Hematopoietic multipotent progenitor cell treated with erythropoietin and hydrocortisone succinate and interleukin-3 and kit ligand, for 4 days (in vitro differentiated cells): ENCODE results near the gene POC1B.

Experiments
- DNase-seq: peaks from one replicate; pipeline ENCODE4 v3.0.0-alpha.2; 2015

The POC1B gene

DNA sequence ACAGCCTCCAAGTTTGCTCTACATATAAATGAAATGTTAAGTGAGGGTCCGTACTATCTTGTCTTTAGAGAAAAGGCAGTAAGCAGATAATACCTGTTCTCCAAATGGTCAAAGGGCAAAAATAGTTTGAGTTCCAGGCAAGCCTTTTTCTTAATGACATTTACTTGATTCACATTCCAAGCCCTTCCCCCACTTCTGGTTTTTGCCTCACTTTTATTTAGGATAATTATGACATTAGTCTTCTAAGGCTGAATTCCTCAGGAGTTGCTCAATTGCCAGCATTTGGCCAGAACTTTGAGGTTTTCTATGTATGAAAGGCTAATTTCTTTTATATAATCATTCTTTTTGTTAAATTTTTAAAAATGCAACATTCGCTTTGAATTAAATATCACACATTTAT lies 111.0 kb downstream of the POC1B start:
- DNase-seq: no peak

DNA sequence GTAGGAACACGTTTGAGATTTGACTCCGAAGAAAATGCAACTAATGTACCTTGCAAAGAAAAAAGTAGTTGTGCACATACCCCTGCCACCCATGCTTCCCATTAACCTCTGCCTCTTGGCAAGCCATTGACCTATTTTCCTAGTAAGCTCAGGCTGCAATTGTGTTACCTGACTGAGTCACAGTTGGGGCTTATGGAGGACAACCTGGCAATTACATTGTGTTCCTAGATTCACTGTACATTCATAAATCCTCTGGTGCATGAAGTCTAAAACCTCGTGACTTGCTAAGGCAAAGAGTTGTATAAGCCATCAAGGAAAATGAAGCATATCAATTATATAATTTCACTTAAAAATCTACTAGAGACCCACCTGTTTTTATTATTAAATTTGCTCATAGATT lies 111.5 kb downstream of the POC1B start:
- no peak for DNase-seq

DNA sequence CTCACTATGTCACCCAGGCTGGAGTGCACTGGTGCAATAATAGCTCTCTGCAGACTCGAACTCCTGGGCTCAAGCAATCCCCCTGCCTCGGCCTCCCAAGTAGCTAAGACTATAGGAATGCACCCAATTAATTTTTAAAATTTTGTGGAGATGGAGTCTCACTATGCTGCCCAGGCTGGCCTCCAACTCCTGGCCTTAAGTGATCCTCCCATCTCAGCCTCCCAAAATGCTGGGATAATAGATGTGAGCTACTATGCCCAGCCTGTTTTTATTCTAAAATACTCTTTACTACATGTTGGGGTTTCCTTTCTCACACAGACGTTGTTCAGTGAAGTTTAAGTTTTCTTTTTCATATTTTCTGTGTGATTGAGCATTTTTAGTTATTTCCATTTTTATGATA lies 112.6 kb downstream of the POC1B start:
- no peak for DNase-seq

DNA sequence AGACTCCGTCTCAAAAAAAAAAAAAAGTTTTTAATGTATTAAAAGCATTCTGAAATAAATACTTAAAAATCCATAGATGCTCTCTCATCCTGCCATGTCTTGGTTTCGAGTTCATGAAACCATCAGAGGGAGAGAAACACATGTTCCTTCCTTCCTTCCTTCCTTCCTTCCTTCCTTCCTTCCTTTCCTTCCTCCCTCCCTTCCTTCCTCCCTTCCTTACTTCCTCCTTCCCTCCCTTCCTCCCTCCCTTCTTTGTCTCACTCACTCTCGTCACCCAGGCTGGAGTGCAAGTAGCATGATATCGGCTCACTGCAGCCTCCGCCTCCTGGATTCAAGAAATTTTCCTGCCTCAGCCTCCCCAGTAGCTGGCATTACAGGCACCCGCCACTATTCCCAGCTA lies 113.2 kb downstream of the POC1B start:
- no peak for DNase-seq

DNA sequence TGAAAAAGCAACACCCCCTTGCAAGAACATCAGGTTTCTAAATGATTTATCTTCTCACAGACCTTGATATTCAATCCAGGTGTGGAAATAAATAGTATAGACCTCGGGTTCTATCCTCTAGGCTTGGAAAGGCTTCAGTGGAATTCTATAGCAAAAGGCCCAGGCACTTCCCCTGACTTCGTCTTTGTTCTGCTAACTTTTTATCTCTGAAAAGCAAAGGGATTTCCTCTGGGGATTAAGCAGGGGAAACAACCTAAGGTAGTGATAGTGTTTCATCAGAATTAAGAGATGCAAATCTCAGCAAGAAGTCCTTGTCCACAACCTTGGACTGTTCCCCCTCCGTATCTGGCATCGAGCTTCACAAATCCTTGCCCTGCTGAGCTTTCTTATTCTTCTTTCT lies 114.0 kb downstream of the POC1B start:
- DNase-seq: no peak

DNA sequence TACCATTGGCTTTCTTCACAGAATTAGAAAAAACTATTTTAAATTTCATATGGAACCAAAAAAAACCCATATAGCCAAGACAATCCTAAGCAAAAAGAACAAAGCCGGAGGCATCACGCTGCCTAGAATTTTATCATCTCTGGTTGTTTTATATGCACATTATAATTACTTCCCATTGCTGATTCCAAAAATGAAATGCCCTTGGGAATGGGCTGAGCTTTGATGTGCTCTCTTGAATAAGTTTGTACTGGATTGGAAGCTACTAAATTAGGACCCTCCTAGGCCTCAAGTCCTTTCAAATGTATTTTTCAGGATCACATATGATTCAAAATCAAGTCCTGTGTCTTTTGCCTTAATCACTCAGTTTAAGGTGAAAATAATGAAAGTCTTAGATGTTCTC lies 114.6 kb downstream of the POC1B start:
- no peak for DNase-seq

DNA sequence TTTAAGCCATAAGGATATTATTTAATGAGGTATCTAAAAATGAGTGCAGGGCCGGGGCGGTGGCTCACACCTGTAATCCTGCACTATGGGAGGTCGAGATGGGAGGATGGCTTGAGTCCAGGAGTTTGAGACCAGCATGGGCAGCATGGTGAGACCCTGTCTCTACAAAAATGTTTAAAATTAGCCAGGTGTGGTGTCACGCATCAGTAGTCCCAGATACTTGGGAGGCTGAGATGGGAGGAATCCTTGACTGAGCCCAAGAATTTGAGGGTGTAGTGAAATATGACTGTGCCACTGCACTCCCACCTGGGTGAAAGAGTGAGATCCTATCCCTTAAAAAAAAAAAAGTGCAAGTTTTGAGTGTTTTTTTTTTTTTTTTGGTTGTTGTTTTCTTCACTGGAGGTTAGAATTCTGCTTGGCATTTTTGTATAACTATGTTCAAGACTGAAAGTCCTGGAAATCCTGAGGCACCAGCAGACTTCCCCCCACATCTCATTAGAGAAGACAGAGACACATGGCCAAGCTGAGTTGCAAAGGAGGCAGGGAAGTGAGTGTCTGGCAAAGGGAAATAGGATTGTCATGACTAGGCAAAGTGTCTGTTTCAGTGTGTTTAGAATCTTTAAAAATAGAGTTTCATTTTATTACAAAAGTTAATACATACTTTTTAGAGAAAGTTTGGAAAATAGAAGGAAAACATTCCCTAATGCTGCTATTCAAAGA lies 120.1 kb downstream of the POC1B start:
- DNase-seq: no peak

DNA sequence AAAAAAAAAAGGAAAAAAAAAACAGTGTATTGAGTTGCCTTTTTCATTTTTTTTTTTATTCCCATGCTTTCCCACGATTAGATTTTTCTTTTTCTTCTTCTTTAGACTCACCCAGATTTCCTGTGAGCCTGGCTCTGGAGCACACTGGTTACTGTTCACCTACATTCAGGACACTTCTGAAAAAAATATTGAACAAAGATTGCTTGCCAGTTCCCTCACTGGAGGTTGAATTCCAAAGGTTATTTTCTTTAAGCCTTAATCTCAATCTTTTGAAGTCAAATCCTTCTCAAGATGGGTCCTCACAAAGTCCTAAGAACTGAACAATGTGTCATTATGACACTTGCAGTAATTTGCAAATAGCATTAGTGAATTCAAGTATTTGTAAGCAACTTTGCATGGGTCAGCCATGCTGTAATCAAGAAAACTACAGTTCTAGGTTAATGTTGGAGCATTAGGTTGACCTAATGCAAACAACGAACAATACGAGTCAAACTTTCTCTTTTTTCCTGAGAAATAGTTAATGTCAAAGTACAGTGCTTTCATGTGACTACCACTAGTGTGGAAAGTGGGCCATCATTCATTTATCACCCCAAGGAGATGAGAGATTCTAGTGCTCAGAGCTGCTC lies 124.3 kb downstream of the POC1B start:
- DNase-seq: no peak

DNA sequence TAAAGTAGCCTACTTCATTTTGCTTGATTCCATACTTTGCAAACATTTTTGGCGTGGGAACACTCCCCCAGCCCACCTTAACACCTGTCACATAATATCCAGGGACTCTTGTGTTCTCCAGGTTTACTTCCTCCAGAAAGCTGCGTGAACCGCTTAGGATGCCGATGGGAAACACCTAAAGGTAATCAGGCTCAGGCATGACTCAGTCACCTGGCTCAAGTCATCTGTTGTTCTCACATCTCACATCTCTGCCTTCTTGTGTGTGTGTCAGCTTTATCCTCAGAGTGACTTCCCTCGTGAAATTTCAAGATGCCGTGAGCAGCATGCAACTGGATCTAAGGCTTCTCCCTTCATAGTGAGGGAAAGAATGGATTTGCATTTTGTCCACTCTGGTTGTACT lies 125.4 kb downstream of the POC1B start:
- no peak for DNase-seq

DNA sequence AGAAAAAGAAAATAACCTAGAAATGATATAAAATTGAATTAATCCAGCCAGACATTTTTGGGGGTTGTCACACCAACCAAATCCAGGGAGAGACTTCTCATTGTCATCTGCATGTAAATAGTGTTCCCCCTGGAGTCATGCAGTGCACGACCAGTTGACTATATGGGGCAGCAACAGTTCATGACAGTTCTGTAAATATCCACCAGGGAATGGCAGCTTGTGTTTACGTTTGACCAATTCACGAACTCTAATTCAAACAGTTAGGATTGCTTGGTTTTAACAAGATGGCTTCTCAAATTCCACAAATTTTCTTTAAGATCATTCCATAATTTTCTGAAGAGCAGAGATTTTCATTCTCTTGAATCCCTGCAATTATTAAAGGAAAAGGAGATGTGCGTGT lies 130.1 kb downstream of the POC1B start:
- DNase-seq: no peak

DNA sequence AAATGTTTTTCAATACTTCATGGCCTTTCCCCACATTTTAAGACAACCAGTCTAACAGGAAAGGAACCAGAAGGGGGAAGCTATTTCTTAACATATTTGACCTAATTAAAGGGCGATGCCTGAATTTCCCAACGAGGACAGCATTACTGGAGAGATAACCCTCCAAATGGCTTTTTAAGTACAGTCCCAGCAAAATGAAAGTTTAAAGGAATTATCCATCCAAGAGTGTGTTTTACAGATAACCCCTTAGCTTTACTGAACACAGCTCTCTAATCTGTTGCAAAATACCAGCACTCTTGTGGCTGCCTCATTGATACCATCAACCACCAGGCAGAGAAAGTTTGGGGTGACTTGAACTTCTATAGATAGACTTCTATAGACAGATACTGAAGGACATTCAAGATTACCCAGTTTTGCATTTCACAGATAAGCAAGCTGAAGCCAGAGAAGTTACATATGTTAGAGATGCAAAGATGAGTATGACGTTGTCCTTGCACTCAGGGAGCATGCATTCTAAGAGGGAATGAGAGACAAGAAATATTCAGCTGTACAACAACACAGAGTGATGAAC lies 132.2 kb downstream of the POC1B start:
- DNase-seq: peak; percentile 96

DNA sequence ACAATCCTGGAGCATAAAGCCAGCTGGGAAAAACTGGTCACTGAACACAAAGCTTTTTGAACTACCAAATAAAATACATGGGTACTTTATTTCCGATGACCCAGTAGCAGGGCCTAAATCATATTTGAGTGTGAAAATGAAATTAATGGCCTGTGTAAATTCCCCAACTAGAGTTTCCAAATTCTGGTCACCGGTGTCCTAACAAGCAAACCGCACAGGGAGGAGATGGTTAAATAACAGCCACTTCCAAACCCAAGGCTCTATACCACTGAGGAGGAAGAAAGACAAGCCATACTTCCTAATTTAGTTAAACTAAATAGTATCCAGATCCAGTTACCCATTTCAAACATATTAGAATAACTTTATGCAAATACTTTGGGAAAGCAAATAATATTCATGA lies 133.5 kb downstream of the POC1B start:
- no peak for DNase-seq

DNA sequence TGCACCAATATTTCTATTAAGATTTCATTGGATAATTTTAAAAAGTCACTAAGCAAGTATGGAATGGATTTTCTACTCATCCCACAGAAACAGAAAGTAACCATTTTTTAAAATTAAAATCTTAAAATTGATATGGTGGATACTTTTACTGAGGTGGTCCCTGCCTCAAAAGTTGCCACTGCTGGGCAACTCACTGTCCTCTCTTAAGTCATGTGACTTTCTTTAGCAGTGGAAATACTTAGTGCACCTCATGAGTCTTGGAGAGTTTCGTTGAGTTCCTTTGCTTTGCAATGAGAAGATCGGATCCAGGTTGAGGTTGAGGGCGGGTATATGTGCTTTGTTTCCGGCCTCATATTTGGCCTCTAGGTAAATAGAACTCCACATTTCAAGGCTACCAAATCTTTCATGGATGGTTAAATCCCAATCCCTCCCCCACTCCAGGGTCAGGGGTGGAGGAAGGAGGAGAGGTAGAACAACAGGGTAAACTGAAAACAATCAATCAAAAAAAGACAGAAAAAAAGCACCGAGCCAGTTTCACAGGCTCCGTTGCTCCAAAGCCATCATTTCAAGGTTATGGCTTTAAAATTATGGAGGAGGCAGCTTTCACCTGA lies 134.0 kb downstream of the POC1B start:
- DNase-seq: no peak

DNA sequence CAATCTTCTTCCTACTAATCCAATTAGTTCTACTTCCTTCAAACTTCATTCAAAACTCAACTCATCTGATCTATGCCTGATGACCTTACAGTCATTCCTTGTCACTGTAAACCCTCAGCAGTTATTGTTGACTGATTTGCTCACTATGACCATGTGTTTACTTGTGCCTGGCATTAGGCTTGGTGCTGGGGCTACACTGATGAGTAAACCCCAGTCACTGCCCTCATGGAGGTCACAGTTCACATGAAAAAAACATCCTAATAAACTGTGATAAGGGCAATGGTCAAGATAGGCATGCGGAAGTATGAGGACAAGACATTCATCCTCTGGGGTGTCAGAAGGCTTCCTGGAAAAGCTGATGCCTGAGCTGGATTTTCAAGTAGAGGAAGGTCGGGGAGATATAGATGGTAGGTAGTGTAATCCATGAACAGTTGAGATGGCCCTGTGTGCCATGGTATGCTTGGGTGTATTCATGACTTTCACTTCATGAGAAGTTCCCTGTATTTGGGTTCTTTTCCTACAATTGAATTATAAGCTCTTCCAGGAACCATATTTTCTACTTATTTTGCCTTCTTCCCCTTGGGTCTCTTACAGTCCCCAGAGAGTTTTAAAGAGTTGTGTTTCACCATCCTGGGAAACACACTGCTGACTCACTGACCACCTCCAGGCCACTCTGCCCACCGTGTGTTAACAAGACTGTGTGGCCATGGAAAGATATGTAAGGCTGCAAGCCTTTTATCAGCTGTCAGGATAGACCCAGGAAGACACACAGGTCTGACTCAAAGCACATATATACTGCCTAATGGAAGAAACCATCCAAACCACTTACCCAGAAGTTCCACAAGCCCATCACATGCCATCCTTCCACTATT lies 134.8 kb downstream of the POC1B start:
- peak; percentile 47 for DNase-seq

DNA sequence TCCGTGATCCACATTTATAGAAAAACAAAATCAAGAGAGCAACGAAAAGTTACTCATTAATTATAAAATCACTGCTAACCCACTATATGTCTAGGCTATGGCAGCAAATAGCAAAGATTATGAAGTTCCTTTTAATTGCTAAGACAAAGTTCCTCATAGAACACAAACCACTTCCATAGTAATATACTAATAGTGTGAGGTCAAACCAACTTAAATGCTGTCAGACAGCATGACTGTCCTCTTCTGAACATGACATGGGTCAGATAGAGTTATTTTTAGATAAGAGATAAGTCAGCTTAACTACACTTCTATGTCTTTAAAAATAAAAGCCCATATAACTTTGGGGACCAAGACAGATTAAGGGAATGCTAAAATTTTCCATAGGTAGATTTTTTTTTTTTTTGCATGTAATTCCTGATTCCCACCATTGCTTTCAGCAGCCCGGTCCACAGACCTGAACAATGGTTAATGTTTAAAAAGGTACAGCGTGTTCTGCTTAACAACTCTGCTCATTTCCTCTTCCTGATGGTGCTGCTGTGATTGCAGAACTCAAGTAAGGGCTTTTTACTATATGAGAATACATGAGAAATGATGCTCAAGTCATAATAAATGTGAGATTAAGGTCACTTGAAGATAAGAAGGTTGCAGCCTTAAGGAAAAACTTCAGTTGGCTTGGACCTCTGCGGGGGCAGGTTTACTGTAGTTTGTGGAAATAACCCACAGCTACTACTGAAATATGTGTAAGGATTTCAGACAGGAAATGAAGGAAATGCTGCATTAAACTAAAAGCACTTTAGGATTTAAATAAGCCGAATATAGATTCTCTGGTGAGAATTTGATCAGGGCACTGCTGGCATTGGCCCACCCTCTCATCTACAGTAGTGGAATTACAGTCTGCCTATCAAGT lies 135.8 kb downstream of the POC1B start:
- no peak for DNase-seq

DNA sequence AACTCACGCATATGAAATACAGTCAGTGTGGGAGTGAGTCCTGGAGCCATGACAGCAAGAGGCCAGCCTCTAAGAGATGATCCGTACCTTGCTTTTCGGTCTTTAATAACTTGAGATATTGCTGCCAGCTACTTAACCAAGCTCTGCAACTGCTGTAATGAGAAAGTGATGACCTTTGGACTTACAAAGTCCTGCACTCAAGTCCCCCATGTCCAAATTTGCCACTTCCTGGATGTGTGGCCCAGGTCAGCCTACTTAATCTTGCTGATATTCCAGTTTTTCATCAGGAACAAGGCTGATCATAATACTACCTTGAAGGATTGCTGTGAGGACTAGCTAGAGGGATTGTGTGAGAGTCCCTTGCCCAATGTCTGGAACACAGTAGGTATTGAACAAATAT lies 139.7 kb downstream of the POC1B start:
- no peak for DNase-seq

DNA sequence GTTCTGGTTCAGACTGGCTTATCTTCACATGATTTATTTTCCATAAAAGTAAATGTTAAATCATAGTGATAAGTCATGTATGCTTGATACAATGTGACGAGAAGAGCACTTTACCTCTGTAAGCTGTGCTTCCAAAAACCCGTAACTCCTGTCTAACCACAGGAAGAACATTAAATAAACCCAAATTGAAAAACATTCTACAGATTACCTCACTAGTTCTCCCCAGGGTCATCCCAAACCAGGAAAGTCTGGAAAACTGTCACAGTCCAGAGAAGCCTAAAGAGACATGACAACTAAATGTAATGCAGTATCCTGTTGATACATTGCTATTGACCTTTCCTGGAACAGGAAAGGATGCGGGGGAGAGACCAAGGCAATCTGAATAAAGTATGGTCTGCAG lies 141.0 kb downstream of the POC1B start:
- no peak for DNase-seq

DNA sequence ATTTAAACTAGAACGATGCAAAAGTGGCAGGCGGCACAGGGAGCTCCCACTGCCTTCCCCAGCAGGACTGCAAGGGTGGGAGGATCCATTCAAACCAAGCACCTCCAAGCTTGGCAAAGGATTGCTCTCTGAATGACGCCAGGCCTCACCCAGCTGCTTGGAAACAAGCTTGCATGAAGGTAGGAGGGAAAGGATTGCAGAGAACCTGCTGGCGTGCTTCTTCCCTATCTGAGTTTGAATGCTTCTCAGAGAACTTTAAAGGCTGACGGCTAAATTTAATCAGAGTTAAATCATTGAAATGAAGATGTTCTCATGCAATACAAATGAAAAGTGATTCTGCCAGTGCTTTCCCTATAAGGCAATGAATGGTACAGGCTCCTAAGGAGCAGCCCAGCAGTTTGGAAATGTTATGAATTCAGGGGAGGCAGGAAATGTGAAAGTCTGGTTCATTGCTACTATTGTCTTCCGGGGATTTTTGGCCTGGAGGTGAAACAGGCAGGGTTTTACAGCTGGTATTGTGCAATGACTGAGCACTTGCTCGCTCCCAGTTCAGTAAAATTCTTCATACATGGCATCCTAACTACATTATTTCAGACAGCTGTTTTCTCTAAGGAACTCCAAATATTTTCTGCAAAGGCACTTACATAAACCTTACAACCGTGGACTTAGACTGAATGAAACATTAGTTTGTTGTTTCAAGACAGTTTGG lies 141.6 kb downstream of the POC1B start:
- no peak for DNase-seq

DNA sequence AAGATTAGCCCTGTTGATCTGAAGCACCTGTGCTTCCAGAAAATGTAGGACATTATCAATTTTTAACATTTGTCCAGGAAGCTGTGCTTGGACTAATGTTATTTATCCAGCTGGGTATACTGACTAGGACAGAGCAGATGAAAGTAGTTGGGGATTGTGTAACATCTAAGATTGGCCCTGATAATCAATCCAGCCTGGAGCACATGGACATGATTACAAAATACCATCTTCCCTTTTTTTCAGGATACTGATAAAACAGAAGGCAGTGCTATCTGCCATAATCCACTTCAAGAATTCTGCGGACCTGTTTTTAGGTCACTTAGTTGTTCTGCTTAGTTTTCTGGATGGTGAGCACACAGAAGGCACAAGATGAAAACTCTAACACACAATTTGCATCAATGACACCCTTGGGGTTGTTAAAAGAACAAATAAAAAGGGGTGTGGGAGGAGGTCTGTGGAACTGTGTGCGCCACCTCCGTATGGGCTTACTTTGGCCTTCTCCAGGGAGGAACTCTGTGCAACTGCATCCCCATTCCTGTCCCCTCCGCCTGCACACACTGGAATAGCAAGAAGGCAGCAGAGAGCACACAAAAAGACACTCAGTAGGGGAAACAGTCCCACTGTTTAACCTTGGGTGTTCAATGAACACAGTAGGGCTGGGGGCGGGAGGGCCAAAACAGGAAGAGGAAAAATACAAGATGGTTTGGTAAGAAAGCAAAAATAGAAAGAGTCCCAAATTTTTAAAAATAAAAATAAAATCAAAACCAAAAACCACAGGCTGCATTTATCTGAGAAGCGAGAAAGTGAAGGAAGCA lies 142.4 kb downstream of the POC1B start:
- DNase-seq: peak; percentile 45

DNA sequence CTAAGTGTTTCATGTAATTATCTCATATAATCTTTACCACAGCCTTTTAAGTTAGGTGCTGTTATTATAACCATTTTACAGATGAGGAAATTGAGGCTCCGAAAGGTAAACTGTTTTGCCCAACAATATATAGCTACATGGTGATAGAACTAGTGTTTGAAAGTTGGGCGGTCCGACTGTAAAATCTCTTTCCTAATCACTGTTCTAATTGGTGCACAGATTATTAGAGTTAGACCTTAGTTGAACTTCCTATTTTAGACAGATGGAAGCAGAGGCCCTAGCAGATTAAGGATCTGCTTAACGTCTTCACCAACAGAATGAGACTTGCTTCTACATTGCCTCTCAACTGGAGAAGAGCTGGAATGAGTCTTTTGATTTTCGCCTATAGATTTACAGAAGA lies 143.5 kb downstream of the POC1B start:
- DNase-seq: peak; percentile 55
